Measurements from ENCODE around the gene SEMA6C. TPM values are rescaled to one million over a fixed set of nuclear protein-coding genes. Genes with fewer than 3 reads are reported as not detected.

The SEMA6C gene
- total RNA-seq, 1 experiment from 2014 or later: 5.7 TPM

DNA sequence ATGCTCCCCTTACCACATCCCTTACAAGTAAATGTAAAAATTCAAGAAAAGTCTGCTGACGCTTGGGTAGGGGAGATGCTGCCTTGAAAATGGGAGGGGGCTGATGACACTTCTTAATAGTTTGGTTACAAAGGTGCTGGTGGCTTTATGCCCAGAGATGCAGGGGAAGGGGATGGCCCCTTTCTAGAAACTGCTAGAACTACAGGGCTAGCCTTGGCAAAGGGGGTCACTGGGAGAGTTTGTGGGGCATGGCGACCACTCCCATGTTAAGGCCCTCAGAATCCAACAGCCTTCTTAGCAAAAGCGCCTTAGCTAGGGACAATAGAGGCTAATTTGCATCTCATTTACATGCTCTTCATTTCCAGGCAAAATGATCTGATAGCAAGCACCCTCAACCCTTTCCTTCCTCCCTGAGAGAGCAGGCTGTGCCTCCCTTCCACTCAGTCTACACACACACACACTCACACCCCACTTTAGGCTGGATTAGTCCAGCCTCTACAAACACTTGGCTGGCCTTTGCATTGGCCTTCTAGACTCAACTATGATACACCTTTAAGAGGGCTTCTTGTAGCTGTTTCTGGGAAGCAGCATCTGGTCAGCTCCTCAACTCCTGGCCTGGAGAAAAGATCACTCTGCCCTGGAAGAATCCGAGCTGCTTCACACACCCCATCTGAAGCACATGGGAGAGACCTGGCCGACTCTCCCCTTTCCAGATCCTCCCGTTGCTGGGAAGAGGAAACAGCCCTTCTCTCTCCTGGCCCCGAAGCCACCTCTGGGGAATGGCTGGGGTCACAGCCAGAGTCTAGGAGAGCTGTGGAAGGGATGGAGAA, 1.7 kb downstream of the SEMA6C start:
- ATAC-seq (no peak), DNase-seq (ENCODE audit: low read depth, low spot score) (no peak)
- H3K4me1 ChIP-seq (ENCODE audit: control insufficient read depth, insufficient read depth, low read length): peaks cover 7% of the 10 kb centered on the region; the same call in 1 of the 2 replicates
- H3K4me3 ChIP-seq (ENCODE audit: low read depth in 2 of 2, low read length in 2 of 2): no peak overlapping the region
- H3K27me3 ChIP-seq (ENCODE audit: control insufficient read depth, insufficient read depth, low read length): no peaks in the 10 kb centered on the region
- intact Hi-C loops (cut with micrococcal nuclease; ENCODE audit: unreplicated experiment): no loop called here
- TF ChIP-seq, protein P1, sequence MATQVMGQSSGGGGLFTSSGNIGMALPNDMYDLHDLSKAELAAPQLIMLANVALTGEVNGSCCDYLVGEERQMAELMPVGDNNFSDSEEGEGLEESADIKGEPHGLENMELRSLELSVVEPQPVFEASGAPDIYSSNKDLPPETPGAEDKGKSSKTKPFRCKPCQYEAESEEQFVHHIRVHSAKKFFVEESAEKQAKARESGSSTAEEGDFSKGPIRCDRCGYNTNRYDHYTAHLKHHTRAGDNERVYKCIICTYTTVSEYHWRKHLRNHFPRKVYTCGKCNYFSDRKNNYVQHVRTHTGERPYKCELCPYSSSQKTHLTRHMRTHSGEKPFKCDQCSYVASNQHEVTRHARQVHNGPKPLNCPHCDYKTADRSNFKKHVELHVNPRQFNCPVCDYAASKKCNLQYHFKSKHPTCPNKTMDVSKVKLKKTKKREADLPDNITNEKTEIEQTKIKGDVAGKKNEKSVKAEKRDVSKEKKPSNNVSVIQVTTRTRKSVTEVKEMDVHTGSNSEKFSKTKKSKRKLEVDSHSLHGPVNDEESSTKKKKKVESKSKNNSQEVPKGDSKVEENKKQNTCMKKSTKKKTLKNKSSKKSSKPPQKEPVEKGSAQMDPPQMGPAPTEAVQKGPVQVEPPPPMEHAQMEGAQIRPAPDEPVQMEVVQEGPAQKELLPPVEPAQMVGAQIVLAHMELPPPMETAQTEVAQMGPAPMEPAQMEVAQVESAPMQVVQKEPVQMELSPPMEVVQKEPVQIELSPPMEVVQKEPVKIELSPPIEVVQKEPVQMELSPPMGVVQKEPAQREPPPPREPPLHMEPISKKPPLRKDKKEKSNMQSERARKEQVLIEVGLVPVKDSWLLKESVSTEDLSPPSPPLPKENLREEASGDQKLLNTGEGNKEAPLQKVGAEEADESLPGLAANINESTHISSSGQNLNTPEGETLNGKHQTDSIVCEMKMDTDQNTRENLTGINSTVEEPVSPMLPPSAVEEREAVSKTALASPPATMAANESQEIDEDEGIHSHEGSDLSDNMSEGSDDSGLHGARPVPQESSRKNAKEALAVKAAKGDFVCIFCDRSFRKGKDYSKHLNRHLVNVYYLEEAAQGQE (IDR thresholded peaks at IDR 0.05; ENCODE audit: insufficient read depth in 1 of 2, low read depth in 2 of 2, low read length in 1 of 2): no peak
- TF ChIP-seq SIN3A (IDR thresholded peaks at IDR 0.05; ENCODE audit: borderline replicate concordance, insufficient read depth, low read depth, low read length) (no peak), POLR2AphosphoS5 (IDR thresholded peaks at IDR 0.05; ENCODE audit: low read depth, low read length) (no peak), TCF7L2 (IDR thresholded peaks at IDR 0.05; ENCODE audit: low read depth, low read length) (no peak)
- TF ChIP-seq, protein P2, sequence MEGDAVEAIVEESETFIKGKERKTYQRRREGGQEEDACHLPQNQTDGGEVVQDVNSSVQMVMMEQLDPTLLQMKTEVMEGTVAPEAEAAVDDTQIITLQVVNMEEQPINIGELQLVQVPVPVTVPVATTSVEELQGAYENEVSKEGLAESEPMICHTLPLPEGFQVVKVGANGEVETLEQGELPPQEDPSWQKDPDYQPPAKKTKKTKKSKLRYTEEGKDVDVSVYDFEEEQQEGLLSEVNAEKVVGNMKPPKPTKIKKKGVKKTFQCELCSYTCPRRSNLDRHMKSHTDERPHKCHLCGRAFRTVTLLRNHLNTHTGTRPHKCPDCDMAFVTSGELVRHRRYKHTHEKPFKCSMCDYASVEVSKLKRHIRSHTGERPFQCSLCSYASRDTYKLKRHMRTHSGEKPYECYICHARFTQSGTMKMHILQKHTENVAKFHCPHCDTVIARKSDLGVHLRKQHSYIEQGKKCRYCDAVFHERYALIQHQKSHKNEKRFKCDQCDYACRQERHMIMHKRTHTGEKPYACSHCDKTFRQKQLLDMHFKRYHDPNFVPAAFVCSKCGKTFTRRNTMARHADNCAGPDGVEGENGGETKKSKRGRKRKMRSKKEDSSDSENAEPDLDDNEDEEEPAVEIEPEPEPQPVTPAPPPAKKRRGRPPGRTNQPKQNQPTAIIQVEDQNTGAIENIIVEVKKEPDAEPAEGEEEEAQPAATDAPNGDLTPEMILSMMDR (IDR thresholded peaks at IDR 0.05): no peak
- no peaks in the 10 kb centered on the region for H3K9me3 ChIP-seq (ENCODE audit: control insufficient read depth, insufficient read depth, low read depth, low read length)
- H3K27ac ChIP-seq (ENCODE audit: low read length): no peak overlapping the region
- no TSS peak for BruUV-seq (replicated peaks)
- ChIA-PET CTCF (interaction anchor here (0.6 to 0.9 kb wide), 2 partner anchors 45 to 59 kb away, joined by 6 to 9 read pairs; no protein-coding TSS in a partner anchor), POLR2A (no interaction called here)
- no peaks in the 10 kb centered on the region for H3K36me3 ChIP-seq (ENCODE audit: control insufficient read depth, insufficient read depth, low read length)
- in situ Hi-C loops (cut with HindIII; ENCODE audit: low pct_unique_long_range_greater_than_20kb, low sequenced_read_pairs): no loop called here

GRCh38 chr1:151143986-151144385, 2.4 kb downstream of the SEMA6C start:
- in situ Hi-C loops (cut with HindIII; ENCODE audit: low pct_unique_long_range_greater_than_20kb, low sequenced_read_pairs) (no loop called here), intact Hi-C loops (cut with micrococcal nuclease; ENCODE audit: unreplicated experiment) (no loop called here)
- no peak for ATAC-seq
- H3K4me3 ChIP-seq (ENCODE audit: low read depth in 2 of 2, low read length in 2 of 2): no peak overlapping the region
- no peaks in the 10 kb centered on the region for H3K36me3 ChIP-seq (ENCODE audit: control insufficient read depth, insufficient read depth, low read length)
- ChIA-PET POLR2A (no interaction called here), CTCF (interaction anchor here (1.1 kb wide), 1 partner anchor 44 kb away, joined by 4 read pairs; no protein-coding TSS in a partner anchor)
- no TSS peak for BruUV-seq (replicated peaks)
- H3K9me3 ChIP-seq (ENCODE audit: control insufficient read depth, insufficient read depth, low read depth, low read length): no peaks in the 10 kb centered on the region
- H3K27ac ChIP-seq (ENCODE audit: low read length): no peak overlapping the region
- DNase-seq (ENCODE audit: low read depth, low spot score): no peak
- no peaks in the 10 kb centered on the region for H3K27me3 ChIP-seq (ENCODE audit: control insufficient read depth, insufficient read depth, low read length)
- peaks cover 7% of the 10 kb centered on the region; the same call in 1 of the 2 replicates for H3K4me1 ChIP-seq (ENCODE audit: control insufficient read depth, insufficient read depth, low read length)
- TF ChIP-seq, protein P2 (IDR thresholded peaks at IDR 0.05): no peak
- TF ChIP-seq, protein P1 (IDR thresholded peaks at IDR 0.05; ENCODE audit: insufficient read depth in 1 of 2, low read depth in 2 of 2, low read length in 1 of 2): no peak
- TF ChIP-seq SIN3A (IDR thresholded peaks at IDR 0.05; ENCODE audit: borderline replicate concordance, insufficient read depth, low read depth, low read length) (no peak), TCF7L2 (IDR thresholded peaks at IDR 0.05; ENCODE audit: low read depth, low read length) (no peak), POLR2AphosphoS5 (IDR thresholded peaks at IDR 0.05; ENCODE audit: low read depth, low read length) (no peak)
